HCT116 (cell line): ENCODE measurements around the gene TMPRSS11E. TPM values are rescaled to one million over a fixed set of nuclear protein-coding genes. Genes with fewer than 3 reads are reported as not detected.
A peak's percentile ranks its signal among the peaks of the same experiment; 100 is the strongest.

Source experiments
- ATAC-seq: fragments of 200-7000 bp; cut with Tn5 transposase; 2 replicates; pipeline ENCODE4 v1.9.1; 2020; ENCODE audit warnings: mild to moderate bottlenecking, moderate library complexity
- BruUV-seq: library from RNA; stranded (reverse); fragments of 400-500 nt; replicated peaks from 2 replicates; lab custom pipeline; 2021; lab: Mats Ljungman, UMichigan
- CTCF ChIA-PET: fragments of 300-600 bp; sonication (Branson Sonifier 250); formaldehyde crosslinking; loops from one replicate; lab custom pipeline; 2021; ENCODE audit warnings: antibody characterized with exemption; lab: Charles Lee
- POLR2A ChIA-PET: fragments of 300-600, 350-600 bp; sonication (Branson Sonifier 250); formaldehyde crosslinking; loops from one replicate; lab custom pipeline; 2021; ENCODE audit warnings: antibody characterized with exemption; lab: Charles Lee
- RAD21 ChIA-PET, 2 experiments: fragments of 300-600 bp; sonication (Branson Sonifier 250); formaldehyde crosslinking; loops; one replicate each; lab custom pipeline; 2023; ENCODE audit warnings: low total read pairs in 2 of 2; ENCODE audit not compliant: uncharacterized antibody in 2 of 2, unreplicated experiment in 2 of 2, low non-redundant PET in 1 of 2; lab: Charles Lee
- DNase-seq: peaks from one replicate; pipeline ENCODE4 v3.0.0-alpha.2; 2010; ENCODE audit warnings: low read depth, low spot score
- H2AFZ ChIP-seq: fragments of 200-600 bp; shearing (Covaris generic), sonication (generic); 2 replicates; pipeline ENCODE4 v1.6.1; 2017; ENCODE audit warnings: low read depth, mixed run types, mixed read lengths, antibody characterized with exemption, low read length; ENCODE audit not compliant: poor library complexity, severe bottlenecking
- H3K27ac ChIP-seq: 2 replicates; pipeline ENCODE4 v1.5.1; 2012; ENCODE audit warnings: low read depth, low read length
- H3K27me3 ChIP-seq: fragments of 200-600 bp; sonication (generic); 2 replicates; pipeline ENCODE4 v1.6.1; 2016; ENCODE audit warnings: mixed run types, low read length, mixed read lengths; ENCODE audit not compliant: insufficient read depth
- H3K36me3 ChIP-seq, 2 experiments: fragments of 200-500 bp in 1 of 2; fragments of 200-600 bp in 1 of 2; sonication (Bioruptor generic) in 1 of 2; sonication (generic) in 1 of 2; 2 replicates each; pipeline versions ENCODE4 v1.5.1 to v1.6.1; 2014 to 2016; ENCODE audit warnings: low read length in 2 of 2, inconsistent platforms in 1 of 2, mixed read lengths in 1 of 2, mixed run types in 1 of 2; ENCODE audit not compliant: insufficient read depth in 2 of 2, control insufficient read depth in 1 of 2
- H3K4me1 ChIP-seq, 2 experiments: fragments of 200-600 bp in 1 of 2; sonication (generic) in 1 of 2; 2 replicates each; pipeline versions ENCODE4 v1.5.1 to v1.6.1; 2012 to 2017; ENCODE audit warnings: low read length in 2 of 2, inconsistent platforms in 1 of 2, mild to moderate bottlenecking in 1 of 2, mixed read lengths in 1 of 2, mixed run types in 1 of 2, moderate library complexity in 1 of 2; ENCODE audit not compliant: insufficient read depth in 2 of 2, control insufficient read depth in 1 of 2
- H3K4me2 ChIP-seq: fragments of 200-600 bp; sonication (generic); 2 replicates; pipeline ENCODE4 v1.6.1; 2017; ENCODE audit warnings: mixed run types, low read length, mixed read lengths
- H3K4me3 ChIP-seq, 2 experiments: fragments of 200-600 bp in 1 of 2; sonication (generic) in 1 of 2; replicated peaks in 1 of 2; 2 replicates each; pipeline ENCODE4 v1.5.1; 2011 to 2016; ENCODE audit warnings: low read length in 2 of 2, control low read depth in 1 of 2, low read depth in 1 of 2, mild to moderate bottlenecking in 1 of 2, mixed read lengths in 1 of 2, mixed run types in 1 of 2
- H3K79me2 ChIP-seq: fragments of 200-600 bp; sonication (generic); 2 replicates; pipeline ENCODE4 v1.6.1; 2017; ENCODE audit warnings: mild to moderate bottlenecking, mixed run types, low read length, moderate library complexity, mixed read lengths; ENCODE audit not compliant: insufficient read depth
- H3K9ac ChIP-seq: fragments of 200-600 bp; sonication (generic); 2 replicates; pipeline ENCODE4 v1.6.1; 2016; ENCODE audit warnings: low read length, mixed read lengths
- H3K9me2 ChIP-seq: fragments of 200-600 bp; sonication (generic), shearing (Covaris generic); 2 replicates; pipeline ENCODE4 v1.6.1; 2017; ENCODE audit warnings: mixed run types, mild to moderate bottlenecking, moderate library complexity; ENCODE audit not compliant: insufficient read depth
- H3K9me3 ChIP-seq, 2 experiments: fragments of 200-500 bp in 1 of 2; fragments of 200-600 bp in 1 of 2; sonication (Bioruptor generic) in 1 of 2; sonication (generic) in 1 of 2; 2 replicates each; pipeline ENCODE4 v1.6.1; 2014 to 2017; ENCODE audit warnings: low read length in 2 of 2, mixed read lengths in 2 of 2, inconsistent platforms in 1 of 2, low read depth in 1 of 2, mild to moderate bottlenecking in 1 of 2, mixed run types in 1 of 2, moderate library complexity in 1 of 2; ENCODE audit not compliant: control insufficient read depth in 1 of 2, insufficient read depth in 1 of 2
- H4K20me1 ChIP-seq: fragments of 200-600 bp; sonication (generic), shearing (Covaris generic); 2 replicates; pipeline ENCODE4 v1.6.1; 2017; ENCODE audit warnings: mixed run types, mild to moderate bottlenecking, moderate library complexity; ENCODE audit not compliant: insufficient read depth
- CBX3 ChIP-seq: IDR thresholded peaks from 2 replicates; pipeline ENCODE4 v1.6.1; 2012; ENCODE audit warnings: low read depth
- CEBPB ChIP-seq: IDR thresholded peaks from 2 replicates; pipeline ENCODE4 v1.6.1; 2012; ENCODE audit warnings: low read depth
- EGR1 ChIP-seq: IDR thresholded peaks from 2 replicates; pipeline ENCODE4 v1.6.1; 2012; ENCODE audit warnings: low read depth
- ELF1 ChIP-seq: IDR thresholded peaks from 2 replicates; pipeline ENCODE4 v1.6.1; 2012; ENCODE audit warnings: low read depth, borderline replicate concordance
- EZH2phosphoT487 ChIP-seq: fragments of 200-600 bp; IDR thresholded peaks from 2 replicates; pipeline ENCODE4 v1.6.1; 2018; ENCODE audit warnings: antibody characterized with exemption, borderline replicate concordance
- FOSL1 ChIP-seq: IDR thresholded peaks from 2 replicates; pipeline ENCODE4 v1.6.1; 2012; ENCODE audit warnings: low read depth
- JUND ChIP-seq: IDR thresholded peaks from 2 replicates; pipeline ENCODE4 v1.6.1; 2012
- POLR2A ChIP-seq: IDR thresholded peaks from 2 replicates; pipeline ENCODE4 v1.7.0; 2011; ENCODE audit warnings: borderline replicate concordance; ENCODE audit not compliant: insufficient read depth, insufficient read length; ENCODE audit errors: extremely low read depth
- RAD21 ChIP-seq: IDR thresholded peaks from 2 replicates; pipeline ENCODE4 v1.6.1; 2012; ENCODE audit warnings: low read depth, mild to moderate bottlenecking
- SIN3A ChIP-seq: IDR thresholded peaks from 2 replicates; pipeline ENCODE4 v1.6.1; 2012; ENCODE audit warnings: low read depth
- ZFX ChIP-seq: fragments of 450-650 bp; IDR thresholded peaks from 2 replicates; pipeline ENCODE4 v1.6.1; 2017
- ZNF274 ChIP-seq: fragments of 200-500 bp; sonication (Bioruptor generic); IDR thresholded peaks from 2 replicates; pipeline ENCODE4 v1.6.1; 2014; ENCODE audit warnings: mild to moderate bottlenecking, low read depth, low read length, inconsistent platforms
- intact Hi-C: fragments of 100-400 bp; cut with micrococcal nuclease; formaldehyde crosslinking; loops from 2 replicates; pipeline ENCODE4 v1.10.0; 2022
- total RNA-seq: library from RNA; stranded (reverse); gene quantifications from one replicate; pipeline ENCODE4 v1.2.1, GENCODE V29; 2021; ENCODE audit not compliant: unreplicated experiment
- TF ChIP-seq, protein P1 (sequence below), 3 experiments: fragments of 200-600 bp in 1 of 3; sonication (generic) in 1 of 3; IDR thresholded peaks in 2 of 3; conservative IDR thresholded peaks in 1 of 3; 2 replicates each; pipeline ENCODE4 v1.5.1; 2012 to 2017; ENCODE audit warnings: low read depth in 2 of 3, low read length in 2 of 3, antibody characterized with exemption in 1 of 3, borderline replicate concordance in 1 of 3, control low read depth in 1 of 3, mild to moderate bottlenecking in 1 of 3, mixed read lengths in 1 of 3, mixed run types in 1 of 3, moderate library complexity in 1 of 3; ENCODE audit not compliant: insufficient read depth in 1 of 3
- TF ChIP-seq, protein P2 (sequence below): IDR thresholded peaks from 2 replicates; pipeline ENCODE4 v1.6.1; 2012; ENCODE audit warnings: low read depth
- TF ChIP-seq, protein P3 (sequence below): IDR thresholded peaks from 2 replicates; pipeline ENCODE4 v1.6.1; 2012

The TMPRSS11E gene
- total RNA-seq, 1 experiment from 2014 or later, result not detected

DNA sequence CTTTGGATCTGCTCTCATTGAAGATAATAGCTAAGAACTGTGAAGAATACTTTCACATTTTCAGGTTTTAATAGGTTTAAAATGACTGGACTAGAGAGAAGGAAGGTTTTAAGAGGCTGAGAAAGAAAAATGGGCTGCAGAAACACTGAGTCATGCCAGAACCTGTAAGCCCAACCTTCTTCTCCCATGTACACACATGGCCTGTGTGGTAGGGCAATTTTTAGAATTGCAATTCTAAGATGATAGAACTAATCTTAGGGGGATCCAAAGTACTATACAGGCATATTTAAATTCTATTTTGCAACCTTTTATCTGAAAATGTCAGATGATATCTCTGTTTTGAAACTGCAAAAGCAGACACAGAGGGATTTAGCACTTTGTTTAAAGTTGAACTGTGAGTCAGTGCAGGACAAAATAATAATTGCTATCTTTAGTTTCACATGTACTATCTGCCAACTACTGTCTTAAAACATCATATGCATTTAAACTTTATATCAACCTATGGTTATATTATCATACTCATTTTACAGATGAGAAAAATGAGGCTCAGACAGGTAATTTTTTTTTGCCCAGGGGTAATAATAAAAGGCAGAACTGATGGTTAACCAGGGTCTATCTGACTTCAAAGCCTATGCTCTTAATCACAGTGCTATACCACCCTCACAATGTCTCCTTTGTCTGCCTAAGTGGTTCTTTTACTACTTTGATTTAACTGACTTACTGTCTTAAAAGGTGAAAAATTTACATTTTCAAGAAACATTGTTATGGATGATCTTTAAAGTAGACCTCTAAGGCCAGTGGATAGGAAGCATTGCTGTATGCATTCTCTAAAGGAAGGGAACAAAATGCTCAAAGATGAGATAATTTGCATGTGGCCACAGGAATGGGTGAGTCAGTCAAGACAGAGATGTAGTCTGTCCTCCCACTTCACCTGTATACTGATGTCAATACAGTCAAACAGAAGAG, 4.3 kb downstream of the TMPRSS11E start:
- no peak for DNase-seq
- Histone ChIP-seq H4K20me1 (no peaks in the 10 kb centered on the region), H3K79me2 (no peaks in the 10 kb centered on the region), H3K9ac (no peak overlapping the region), H3K4me3 (no peak overlapping the region), H2AFZ (no peak overlapping the region), H3K36me3 (no peaks in the 10 kb centered on the region), H3K27me3 (no peaks in the 10 kb centered on the region), H3K9me2 (no peaks in the 10 kb centered on the region), H3K4me2 (no peak overlapping the region), H3K9me3 (no peaks in the 10 kb centered on the region), H3K27ac (no peak overlapping the region), H3K4me1 (peaks cover 0 to 12% of the 10 kb centered on the region in 2 experiments; a peak in 1 of 4 replicates)
- intact Hi-C loops, result no loop called here
- POLR2A ChIA-PET, result no interaction called here
- ATAC-seq, result peak; percentile 76
- CTCF ChIA-PET, result no interaction called here
- TF ChIP-seq ZFX, result no peak
- no peak for TF ChIP-seq EZH2phosphoT487
- no peak for TF ChIP-seq ELF1
- no peak for TF ChIP-seq JUND
- TF ChIP-seq ZNF274, result no peak
- no peak for TF ChIP-seq SIN3A
- no peak for TF ChIP-seq CBX3
- TF ChIP-seq POLR2A, result no peak
- TF ChIP-seq RAD21, result no peak
- TF ChIP-seq, protein P1, sequence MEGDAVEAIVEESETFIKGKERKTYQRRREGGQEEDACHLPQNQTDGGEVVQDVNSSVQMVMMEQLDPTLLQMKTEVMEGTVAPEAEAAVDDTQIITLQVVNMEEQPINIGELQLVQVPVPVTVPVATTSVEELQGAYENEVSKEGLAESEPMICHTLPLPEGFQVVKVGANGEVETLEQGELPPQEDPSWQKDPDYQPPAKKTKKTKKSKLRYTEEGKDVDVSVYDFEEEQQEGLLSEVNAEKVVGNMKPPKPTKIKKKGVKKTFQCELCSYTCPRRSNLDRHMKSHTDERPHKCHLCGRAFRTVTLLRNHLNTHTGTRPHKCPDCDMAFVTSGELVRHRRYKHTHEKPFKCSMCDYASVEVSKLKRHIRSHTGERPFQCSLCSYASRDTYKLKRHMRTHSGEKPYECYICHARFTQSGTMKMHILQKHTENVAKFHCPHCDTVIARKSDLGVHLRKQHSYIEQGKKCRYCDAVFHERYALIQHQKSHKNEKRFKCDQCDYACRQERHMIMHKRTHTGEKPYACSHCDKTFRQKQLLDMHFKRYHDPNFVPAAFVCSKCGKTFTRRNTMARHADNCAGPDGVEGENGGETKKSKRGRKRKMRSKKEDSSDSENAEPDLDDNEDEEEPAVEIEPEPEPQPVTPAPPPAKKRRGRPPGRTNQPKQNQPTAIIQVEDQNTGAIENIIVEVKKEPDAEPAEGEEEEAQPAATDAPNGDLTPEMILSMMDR (IDR thresholded peaks at IDR 0.05 in 2 of 3, conservative IDR thresholded peaks at IDR 0.05 in 1 of 3; ENCODE audit: borderline replicate concordance in 1 of 3, insufficient read depth in 1 of 3, low read depth in 2 of 3, low read length in 2 of 3), result no peak
- TF ChIP-seq, protein P2, sequence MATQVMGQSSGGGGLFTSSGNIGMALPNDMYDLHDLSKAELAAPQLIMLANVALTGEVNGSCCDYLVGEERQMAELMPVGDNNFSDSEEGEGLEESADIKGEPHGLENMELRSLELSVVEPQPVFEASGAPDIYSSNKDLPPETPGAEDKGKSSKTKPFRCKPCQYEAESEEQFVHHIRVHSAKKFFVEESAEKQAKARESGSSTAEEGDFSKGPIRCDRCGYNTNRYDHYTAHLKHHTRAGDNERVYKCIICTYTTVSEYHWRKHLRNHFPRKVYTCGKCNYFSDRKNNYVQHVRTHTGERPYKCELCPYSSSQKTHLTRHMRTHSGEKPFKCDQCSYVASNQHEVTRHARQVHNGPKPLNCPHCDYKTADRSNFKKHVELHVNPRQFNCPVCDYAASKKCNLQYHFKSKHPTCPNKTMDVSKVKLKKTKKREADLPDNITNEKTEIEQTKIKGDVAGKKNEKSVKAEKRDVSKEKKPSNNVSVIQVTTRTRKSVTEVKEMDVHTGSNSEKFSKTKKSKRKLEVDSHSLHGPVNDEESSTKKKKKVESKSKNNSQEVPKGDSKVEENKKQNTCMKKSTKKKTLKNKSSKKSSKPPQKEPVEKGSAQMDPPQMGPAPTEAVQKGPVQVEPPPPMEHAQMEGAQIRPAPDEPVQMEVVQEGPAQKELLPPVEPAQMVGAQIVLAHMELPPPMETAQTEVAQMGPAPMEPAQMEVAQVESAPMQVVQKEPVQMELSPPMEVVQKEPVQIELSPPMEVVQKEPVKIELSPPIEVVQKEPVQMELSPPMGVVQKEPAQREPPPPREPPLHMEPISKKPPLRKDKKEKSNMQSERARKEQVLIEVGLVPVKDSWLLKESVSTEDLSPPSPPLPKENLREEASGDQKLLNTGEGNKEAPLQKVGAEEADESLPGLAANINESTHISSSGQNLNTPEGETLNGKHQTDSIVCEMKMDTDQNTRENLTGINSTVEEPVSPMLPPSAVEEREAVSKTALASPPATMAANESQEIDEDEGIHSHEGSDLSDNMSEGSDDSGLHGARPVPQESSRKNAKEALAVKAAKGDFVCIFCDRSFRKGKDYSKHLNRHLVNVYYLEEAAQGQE, result no peak
- TF ChIP-seq CEBPB, result no peak
- TF ChIP-seq, protein P3, sequence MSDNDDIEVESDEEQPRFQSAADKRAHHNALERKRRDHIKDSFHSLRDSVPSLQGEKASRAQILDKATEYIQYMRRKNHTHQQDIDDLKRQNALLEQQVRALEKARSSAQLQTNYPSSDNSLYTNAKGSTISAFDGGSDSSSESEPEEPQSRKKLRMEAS, result no peak
- no peak for TF ChIP-seq FOSL1
- no peak for TF ChIP-seq EGR1
- BruUV-seq, result no TSS peak
- RAD21 ChIA-PET, result no interaction called here
